Activated CD8-positive, alpha-beta T cell treated with anti-CD3 and anti-CD28 coated beads for 36 hours (primary cell): Measurements from ENCODE around the gene S100A16. TPM values are rescaled to one million over a fixed set of nuclear protein-coding genes. Genes with fewer than 3 reads are reported as not detected.
A peak's percentile ranks its signal among the peaks of the same experiment; 100 is the strongest.

Experiments
- ATAC-seq: fragments of 200-7000 bp; cut with Tn5 transposase; one replicate; pipeline ENCODE4 v1.10.0; 2021; ENCODE audit warnings: mild to moderate bottlenecking, moderate library complexity
- CTCF ChIA-PET: fragments of 350-600 bp; sonication (Branson Sonifier 250); formaldehyde crosslinking; loops from one replicate; lab custom pipeline; 2021; ENCODE audit warnings: antibody characterized with exemption; lab: Charles Lee
- POLR2A ChIA-PET: fragments of 350-600 bp; sonication (Branson Sonifier 250); formaldehyde crosslinking; loops from one replicate; lab custom pipeline; 2021; ENCODE audit warnings: antibody characterized with exemption; lab: Charles Lee
- DNase-seq: peaks from one replicate; pipeline ENCODE4 v3.0.0-alpha.2; 2020
- H3K27ac Mint-ChIP-seq: one replicate; pipeline ENCODE4 v1.8.0; 2021; ENCODE audit warnings: mild to moderate bottlenecking, mixed read lengths
- H3K27me3 Mint-ChIP-seq: one replicate; pipeline ENCODE4 v1.8.0; 2021; ENCODE audit warnings: mixed read lengths
- H3K36me3 Mint-ChIP-seq: one replicate; pipeline ENCODE4 v1.8.0; 2021; ENCODE audit warnings: low read depth, mixed read lengths
- H3K4me1 Mint-ChIP-seq: one replicate; pipeline ENCODE4 v1.8.0; 2021; ENCODE audit warnings: low read depth, mixed read lengths
- H3K4me3 Mint-ChIP-seq: one replicate; pipeline ENCODE4 v1.8.0; 2021; ENCODE audit warnings: mild to moderate bottlenecking, moderate library complexity, mixed read lengths
- H3K9me3 Mint-ChIP-seq: one replicate; pipeline ENCODE4 v1.8.0; 2021; ENCODE audit warnings: mixed read lengths
- CTCF ChIP-seq: fragments of 200-600 bp; IDR thresholded peaks from one replicate; pipeline ENCODE4 v1.8.0; 2022; ENCODE audit warnings: antibody characterized with exemption, mild to moderate bottlenecking
- intact Hi-C: fragments of 100-400 bp; cut with micrococcal nuclease; formaldehyde crosslinking; loops from one replicate; pipeline ENCODE4 v1.10.0; 2022
- total RNA-seq, 2 experiments: library from RNA; stranded (reverse); gene quantifications; one replicate each; pipeline ENCODE4 v1.2.3, GENCODE V29; 2021

The S100A16 gene
- not detected for total RNA-seq

GRCh38 chr1:153612755-153613331 is at the start of gene S100A16:
Gene S100A16, minus strand, starts transcription at chr1:153613137. Its CDS starts 4,986 bp downstream, at chr1:153608151.
- no peak for DNase-seq
- no peak for ATAC-seq
- no peak within 1 kb of the TSS for H3K27ac Mint-ChIP-seq
- H3K36me3 Mint-ChIP-seq: no peaks in the 10 kb centered on the region
- ChIA-PET POLR2A (no interaction called here), CTCF (interaction anchor here (8.0 kb wide), 1 partner anchor 102 kb away, joined by 88 read pairs; no protein-coding TSS in a partner anchor)
- intact Hi-C loops: no loop called here
- H3K27me3 Mint-ChIP-seq: no peaks in the 10 kb centered on the region
- peaks cover 5% of the 10 kb centered on the region for H3K4me1 Mint-ChIP-seq
- TF ChIP-seq CTCF: no peak
- H3K9me3 Mint-ChIP-seq: no peaks in the 10 kb centered on the region
- H3K4me3 Mint-ChIP-seq: no peak within 1 kb of the TSS

GRCh38 chr1:153662269-153662668 is 49.3 kb upstream of the S100A16 start:
- Mint-ChIP-seq H3K27ac (peak overlapping the region; percentile 60), H3K27me3 (no peaks in the 10 kb centered on the region), H3K4me1 (peaks cover 13% of the 10 kb centered on the region), H3K9me3 (no peaks in the 10 kb centered on the region), H3K36me3 (peaks cover 55% of the 10 kb centered on the region), H3K4me3 (no peak overlapping the region)
- TF ChIP-seq CTCF: no peak
- intact Hi-C loops: no loop called here
- POLR2A ChIA-PET: interaction anchor here (1.0 to 5.6 kb wide), 6 partner anchors 12 to 118 kb away, joined by 3 to 44 read pairs (median 4); no protein-coding TSS in a partner anchor
- DNase-seq (no peak), ATAC-seq (no peak)
- CTCF ChIA-PET: interaction anchor here (1.2 kb wide), 1 partner anchor 152 kb away, joined by 4 read pairs; no protein-coding TSS in a partner anchor

- H3K4me3 Mint-ChIP-seq: peak overlapping the region; percentile 29
Observed at GRCh38 chr1:153661111-153661708, 48.3 kb upstream of the S100A16 start.

GRCh38 chr1:153659656-153660055 is 46.7 kb upstream of the S100A16 start:
- intact Hi-C loops: no loop called here
- H3K27me3 Mint-ChIP-seq: no peaks in the 10 kb centered on the region

More at GRCh38 chr1:153661111-153661708, 48.3 kb upstream of the S100A16 start:
- no peaks in the 10 kb centered on the region for H3K9me3 Mint-ChIP-seq
- DNase-seq: no peak
- H3K4me1 Mint-ChIP-seq: peaks cover 12% of the 10 kb centered on the region
- CTCF ChIA-PET: interaction anchor here (0.8 to 1.2 kb wide), 2 partner anchors 94 to 151 kb away, joined by 3 to 4 read pairs; no protein-coding TSS in a partner anchor
- peak overlapping the region; percentile 60 for H3K27ac Mint-ChIP-seq
- intact Hi-C loops: no loop called here
- ATAC-seq: no peak
- no peaks in the 10 kb centered on the region for H3K27me3 Mint-ChIP-seq
- peaks cover 47% of the 10 kb centered on the region for H3K36me3 Mint-ChIP-seq
- no peak for TF ChIP-seq CTCF
- POLR2A ChIA-PET: interaction anchor here (0.7 to 5.6 kb wide), 11 partner anchors 8 to 140 kb away, joined by 3 to 44 read pairs (median 5); partner anchors contain the start of genes ILF2 and S100A1

More at GRCh38 chr1:153659656-153660055, 46.7 kb upstream of the S100A16 start:
- peak overlapping the region; percentile 98 for H3K4me3 Mint-ChIP-seq
- H3K9me3 Mint-ChIP-seq: no peaks in the 10 kb centered on the region
- no peak for TF ChIP-seq CTCF
- CTCF ChIA-PET: interaction anchor here (0.9 to 2.1 kb wide), 4 partner anchors 25 to 149 kb away, joined by 3 to 8 read pairs (median 6); partner anchors contain the start of gene CHTOP
- H3K36me3 Mint-ChIP-seq: peaks cover 33% of the 10 kb centered on the region
- POLR2A ChIA-PET: interaction anchor here (0.7 to 5.6 kb wide), 9 partner anchors 8 to 331 kb away, joined by 3 to 44 read pairs (median 8); partner anchors contain the start of genes CHTOP, ILF2 and RPS27
- no peak for DNase-seq
- H3K27ac Mint-ChIP-seq: peak overlapping the region; percentile 96
- peaks cover 12% of the 10 kb centered on the region for H3K4me1 Mint-ChIP-seq
- no peak for ATAC-seq
